Measurements from ENCODE around the gene HS3ST2.

GRCh38 chr16:22814711-22815105 is 746 bp downstream of the HS3ST2 start:
- TF ChIP-seq CTCF (IDR thresholded peaks at IDR 0.05) (no peak), POLR2A (IDR thresholded peaks at IDR 0.05) (no peak)
